Measurements from ENCODE around the gene DLK2. TPM values are rescaled to one million over a fixed set of nuclear protein-coding genes. Genes with fewer than 3 reads are reported as not detected.

DLK2 gene
- total RNA-seq, 2 experiments from 2014 or later, result 0.19 to 0.36 TPM

GRCh38 chr6:43447604-43448003 lies 7.7 kb downstream of the DLK2 start:
- Mint-ChIP-seq H3K27me3 (no peaks in the 10 kb centered on the region), H3K36me3 (ENCODE audit: low read depth) (peaks cover 84% of the 10 kb centered on the region)
- no peak for ATAC-seq (ENCODE audit: poor library complexity)

GRCh38 chr6:43445576-43445975 lies 9.8 kb downstream of the DLK2 start:
- Mint-ChIP-seq H3K4me1 (ENCODE audit: low read depth) (no peaks in the 10 kb centered on the region), H3K4me3 (no peak overlapping the region), H3K9me3 (no peaks in the 10 kb centered on the region), H3K27ac (no peak overlapping the region), H3K36me3 (ENCODE audit: low read depth) (peaks cover 90% of the 10 kb centered on the region), H3K27me3 (no peaks in the 10 kb centered on the region)
- no peaks in the 10 kb centered on the region for H3K27me3 ChIP-seq (ENCODE audit: control insufficient read depth in 1 of 2, insufficient read depth in 2 of 2, low read length in 2 of 2)
- TF ChIP-seq, protein P1, sequence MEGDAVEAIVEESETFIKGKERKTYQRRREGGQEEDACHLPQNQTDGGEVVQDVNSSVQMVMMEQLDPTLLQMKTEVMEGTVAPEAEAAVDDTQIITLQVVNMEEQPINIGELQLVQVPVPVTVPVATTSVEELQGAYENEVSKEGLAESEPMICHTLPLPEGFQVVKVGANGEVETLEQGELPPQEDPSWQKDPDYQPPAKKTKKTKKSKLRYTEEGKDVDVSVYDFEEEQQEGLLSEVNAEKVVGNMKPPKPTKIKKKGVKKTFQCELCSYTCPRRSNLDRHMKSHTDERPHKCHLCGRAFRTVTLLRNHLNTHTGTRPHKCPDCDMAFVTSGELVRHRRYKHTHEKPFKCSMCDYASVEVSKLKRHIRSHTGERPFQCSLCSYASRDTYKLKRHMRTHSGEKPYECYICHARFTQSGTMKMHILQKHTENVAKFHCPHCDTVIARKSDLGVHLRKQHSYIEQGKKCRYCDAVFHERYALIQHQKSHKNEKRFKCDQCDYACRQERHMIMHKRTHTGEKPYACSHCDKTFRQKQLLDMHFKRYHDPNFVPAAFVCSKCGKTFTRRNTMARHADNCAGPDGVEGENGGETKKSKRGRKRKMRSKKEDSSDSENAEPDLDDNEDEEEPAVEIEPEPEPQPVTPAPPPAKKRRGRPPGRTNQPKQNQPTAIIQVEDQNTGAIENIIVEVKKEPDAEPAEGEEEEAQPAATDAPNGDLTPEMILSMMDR (IDR thresholded peaks at IDR 0.05), result no peak
- CTCF ChIA-PET, result no interaction called here
- POLR2A ChIA-PET, result no interaction called here
- no peaks in the 10 kb centered on the region for H3K9me3 ChIP-seq (ENCODE audit: control insufficient read depth in 1 of 2, insufficient read depth in 1 of 2, low read length in 2 of 2)
- H3K27ac ChIP-seq (ENCODE audit: low read depth in 1 of 2, low read length in 2 of 2), result no peak overlapping the region
- ATAC-seq (ENCODE audit: poor library complexity) (no peak), DNase-seq (no peak)
- no peaks in the 10 kb centered on the region for H3K4me1 ChIP-seq (ENCODE audit: insufficient read depth, low read length)
- peaks cover 82% of the 10 kb centered on the region for H3K36me3 ChIP-seq (ENCODE audit: insufficient read depth, low read length)
- H3K4me3 ChIP-seq (ENCODE audit: low read length), result no peak overlapping the region
- intact Hi-C loops (cut with DNase I, micrococcal nuclease), result no loop called here

More at GRCh38 chr6:43447604-43448003, 7.7 kb downstream of the DLK2 start:
- no peaks in the 10 kb centered on the region for H3K4me1 Mint-ChIP-seq (ENCODE audit: low read depth)
- ChIA-PET POLR2A (interaction anchor here (1.2 kb wide), 1 partner anchor 60 kb away, joined by 3 read pairs; no protein-coding TSS in a partner anchor), CTCF (no interaction called here)
- TF ChIP-seq, protein P1 (IDR thresholded peaks at IDR 0.05), result no peak
- H3K27ac Mint-ChIP-seq, result no peak overlapping the region
- no peaks in the 10 kb centered on the region for H3K4me1 ChIP-seq (ENCODE audit: insufficient read depth, low read length)
- no peaks in the 10 kb centered on the region for H3K9me3 ChIP-seq (ENCODE audit: control insufficient read depth in 1 of 2, insufficient read depth in 1 of 2, low read length in 2 of 2)
- intact Hi-C loops (cut with DNase I, micrococcal nuclease), result no loop called here
- H3K9me3 Mint-ChIP-seq, result no peaks in the 10 kb centered on the region
- H3K4me3 Mint-ChIP-seq, result no peak overlapping the region
- H3K36me3 ChIP-seq (ENCODE audit: insufficient read depth, low read length), result peaks cover 85% of the 10 kb centered on the region
- H3K4me3 ChIP-seq (ENCODE audit: low read length), result no peak overlapping the region
- no peak for DNase-seq
- no peaks in the 10 kb centered on the region for H3K27me3 ChIP-seq (ENCODE audit: control insufficient read depth in 1 of 2, insufficient read depth in 2 of 2, low read length in 2 of 2)
- no peak overlapping the region for H3K27ac ChIP-seq (ENCODE audit: low read depth in 1 of 2, low read length in 2 of 2)

DNA sequence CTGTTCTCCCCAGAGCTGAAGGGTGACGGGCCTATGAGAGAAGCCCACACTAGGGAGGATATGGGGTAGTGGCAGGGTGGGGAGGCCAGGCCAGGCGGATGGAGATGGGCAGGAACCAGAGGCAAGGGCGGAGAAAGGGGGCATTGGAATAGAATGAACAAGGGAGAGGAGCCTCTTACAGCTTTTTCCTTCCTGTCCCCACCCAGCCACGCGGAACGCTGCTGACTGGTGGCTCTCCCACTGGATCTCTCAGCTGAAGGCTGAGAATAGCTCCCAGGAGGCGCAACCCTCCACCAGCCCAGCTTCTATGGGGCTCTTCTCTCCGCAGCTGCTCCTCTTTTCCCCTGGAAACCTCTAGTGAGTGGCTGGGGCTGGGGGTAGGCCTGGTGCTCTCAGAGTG lies 10.8 kb downstream of the DLK2 start:
- intact Hi-C loops (cut with DNase I, micrococcal nuclease), result no loop called here
- Histone ChIP-seq H3K27me3 (ENCODE audit: control insufficient read depth in 1 of 2, insufficient read depth in 2 of 2, low read length in 2 of 2) (no peaks in the 10 kb centered on the region), H3K4me3 (ENCODE audit: low read length) (no peak overlapping the region), H3K36me3 (ENCODE audit: insufficient read depth, low read length) (peaks cover 77% of the 10 kb centered on the region), H3K9me3 (ENCODE audit: control insufficient read depth in 1 of 2, insufficient read depth in 1 of 2, low read length in 2 of 2) (no peaks in the 10 kb centered on the region), H3K4me1 (ENCODE audit: insufficient read depth, low read length) (no peaks in the 10 kb centered on the region), H3K27ac (ENCODE audit: low read depth in 1 of 2, low read length in 2 of 2) (no peak overlapping the region)
- DNase-seq (no peak), ATAC-seq (ENCODE audit: poor library complexity) (no peak)
- TF ChIP-seq, protein P1 (IDR thresholded peaks at IDR 0.05), result no peak
- Mint-ChIP-seq H3K27me3 (no peaks in the 10 kb centered on the region), H3K36me3 (ENCODE audit: low read depth) (peaks cover 81% of the 10 kb centered on the region), H3K27ac (no peak overlapping the region), H3K4me1 (ENCODE audit: low read depth) (no peaks in the 10 kb centered on the region), H3K4me3 (no peak overlapping the region), H3K9me3 (no peaks in the 10 kb centered on the region)
- CTCF ChIA-PET, result no interaction called here
- POLR2A ChIA-PET, result no interaction called here
